ENCODE data around the gene FERMT3.
A peak's percentile ranks its signal among the peaks of the same experiment; 100 is the strongest.

Gene FERMT3

DNA sequence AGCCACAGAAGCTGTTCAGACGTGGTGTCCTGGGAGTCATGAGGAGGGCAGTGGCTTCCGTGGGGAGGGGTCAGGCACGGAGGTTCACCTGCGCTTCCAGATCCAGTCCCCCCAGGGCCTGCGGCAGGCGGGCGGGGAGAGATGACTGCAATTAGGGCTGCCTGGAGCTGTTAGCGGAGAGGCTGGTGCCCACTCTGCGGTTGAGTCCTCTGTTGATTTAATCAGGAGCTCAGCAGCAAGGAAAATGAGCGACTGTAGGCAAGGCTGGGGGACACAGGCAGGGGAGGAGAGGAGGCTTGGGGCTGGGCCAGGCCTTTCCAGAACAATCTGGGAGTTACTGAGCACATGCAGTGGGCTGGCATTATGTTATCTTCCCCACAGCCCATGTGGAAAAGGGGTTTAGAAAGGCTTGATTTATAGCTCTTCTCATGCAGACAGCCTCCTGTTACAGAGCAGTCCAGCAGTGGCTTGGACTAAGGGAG is 57.9 kb downstream of the FERMT3 start:
- DNase-seq (ENCODE audit: low spot score) = no peak

- no peak for DNase-seq (ENCODE audit: low spot score)
These were observed 58.9 kb downstream of the FERMT3 start for GRCh38 chr11:64265176-64266160.

DNA sequence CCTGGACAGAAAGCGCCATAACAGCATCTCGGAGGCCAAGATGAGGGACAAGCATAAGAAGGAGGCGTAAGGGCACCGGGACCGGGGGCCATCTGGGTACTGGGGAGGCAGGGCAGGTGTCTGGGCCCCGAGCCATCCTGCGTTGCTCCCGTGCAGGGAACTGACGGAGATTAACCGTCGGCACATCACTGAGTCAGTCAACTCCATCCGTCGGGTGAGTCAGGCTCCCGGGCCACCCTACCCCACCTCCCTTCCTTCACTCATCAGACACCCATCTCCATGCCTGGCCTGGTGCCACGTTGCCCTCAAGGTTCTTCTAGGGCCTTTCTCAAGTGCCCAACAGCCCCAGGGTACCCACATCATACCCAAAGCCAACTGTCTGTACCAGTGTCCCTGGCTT is 59.8 kb downstream of the FERMT3 start:
- DNase-seq (ENCODE audit: low spot score) = no peak

- no peak for DNase-seq (ENCODE audit: low spot score)
These were observed 60.9 kb downstream of the FERMT3 start for GRCh38 chr11:64267207-64267945.

DNA sequence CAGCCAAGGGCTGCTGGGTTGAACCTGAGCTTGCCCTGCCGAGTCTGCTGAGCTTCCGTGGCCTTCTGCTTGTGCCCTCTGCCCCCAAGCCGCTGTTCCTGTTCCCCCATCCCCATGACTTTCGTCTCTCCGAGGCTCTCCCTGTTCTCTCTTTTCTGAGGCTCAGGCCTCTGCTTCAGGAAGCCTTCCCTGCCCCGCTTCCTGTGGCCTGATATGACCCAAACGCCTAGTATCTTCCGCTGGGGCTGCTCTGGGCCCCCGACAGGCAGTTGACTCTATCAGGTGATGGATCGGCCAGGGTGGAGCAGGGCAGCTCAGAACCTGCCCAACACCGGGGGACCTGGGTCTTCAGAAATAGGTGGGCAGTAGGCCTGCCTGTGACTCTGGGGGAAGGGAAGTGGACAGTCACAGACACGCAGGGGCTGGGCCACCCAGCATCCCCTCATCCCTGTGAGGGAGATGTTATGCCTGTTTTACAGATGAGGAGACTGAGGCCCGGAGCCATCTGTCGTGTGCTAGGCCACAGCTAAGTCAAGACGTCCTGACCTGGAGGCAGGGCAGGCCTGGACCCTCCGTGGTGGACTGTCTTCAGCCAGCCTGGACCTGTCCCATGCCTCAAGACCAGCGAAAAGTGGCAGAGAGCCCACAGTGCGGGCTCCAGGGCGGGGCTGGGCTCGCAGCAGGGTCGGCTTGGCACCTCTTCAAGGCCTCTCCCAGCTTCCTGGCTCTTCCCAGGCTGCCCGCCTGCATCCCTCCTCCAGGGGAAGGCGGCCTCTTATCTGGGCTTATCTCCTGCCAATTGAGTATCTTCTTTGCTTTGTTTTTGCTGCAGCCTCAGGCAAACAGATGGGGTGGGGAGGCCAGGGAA is 61.7 kb downstream of the FERMT3 start:
- no peak for DNase-seq (ENCODE audit: low spot score)

DNA sequence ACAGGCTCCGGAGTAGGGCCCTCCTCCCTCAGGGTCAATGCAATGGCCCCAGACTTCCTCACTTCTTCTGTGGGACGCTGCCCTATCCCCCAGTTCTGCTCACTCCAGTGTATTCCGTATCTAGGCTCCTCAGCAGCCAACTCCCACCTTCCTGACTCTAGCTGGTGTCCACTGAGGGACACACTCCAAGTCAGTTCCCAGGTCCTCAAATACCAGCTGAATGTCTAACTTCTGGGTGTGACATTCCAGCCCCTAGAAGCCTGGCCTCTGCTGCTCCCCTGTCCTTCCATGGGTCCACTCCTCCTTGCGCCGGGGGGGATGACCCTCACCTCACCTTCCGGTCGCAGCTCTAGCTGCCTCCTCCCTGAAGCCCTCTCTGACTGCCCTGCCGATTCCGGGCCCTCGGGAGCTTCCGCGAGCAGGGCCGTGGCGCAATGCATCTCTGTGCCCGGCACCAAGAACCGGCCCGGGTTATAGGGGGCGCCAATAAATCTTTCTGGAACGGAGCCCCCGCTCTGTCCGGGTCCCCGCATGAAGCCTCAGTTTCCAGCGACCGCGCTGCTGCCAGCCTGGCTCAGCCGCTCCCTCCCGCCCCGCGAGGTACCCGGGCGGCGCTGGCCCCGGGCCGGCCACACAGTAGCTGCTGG is 62.5 kb downstream of the FERMT3 start:
- peak; percentile 39 for DNase-seq (ENCODE audit: low spot score)

DNA sequence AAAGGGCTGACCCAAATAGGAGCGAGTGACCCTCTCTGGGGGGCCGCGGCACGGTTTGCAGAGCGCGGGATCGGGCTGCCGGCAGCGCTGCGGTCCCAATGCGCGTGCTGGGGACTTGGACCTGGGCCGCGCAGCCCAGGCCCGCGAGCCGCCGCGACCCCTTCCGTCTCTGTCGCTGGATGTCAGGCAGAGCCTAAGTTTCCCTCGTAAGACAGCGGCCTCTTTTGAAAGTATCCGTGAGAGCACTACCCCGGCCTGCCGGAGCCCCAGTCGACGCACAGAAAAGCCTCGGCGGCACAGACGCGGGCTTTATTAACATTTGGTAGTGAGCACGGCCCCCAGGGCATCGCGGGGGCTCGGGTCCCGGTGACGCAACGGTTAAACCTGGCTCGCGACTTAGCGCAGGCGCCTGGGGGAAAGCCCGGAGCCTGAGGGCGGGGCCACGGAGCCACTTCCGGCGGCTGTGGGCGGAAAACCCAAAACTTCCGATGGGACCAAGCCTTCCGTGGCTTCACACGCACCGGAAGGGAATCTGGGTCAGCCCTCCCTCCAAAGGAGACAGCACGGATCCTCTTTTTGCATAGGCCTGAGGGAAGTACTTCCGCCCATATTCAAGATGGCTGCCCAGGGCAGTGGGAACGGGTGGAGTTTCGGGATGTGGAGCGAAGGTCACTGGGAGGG is 63.2 kb downstream of the FERMT3 start:
- DNase-seq (ENCODE audit: low spot score) = peak; percentile 98

All from CD4-positive, alpha-beta T cell treated with Interleukin-6 at 100 ng/mL for 8 hours (primary cell).